Heart right ventricle (tissue), 16 donors: ENCODE results near the gene SPSB3. TPM values are rescaled to one million over a fixed set of nuclear protein-coding genes. Genes with fewer than 3 reads are reported as not detected.

Experiments
- ATAC-seq, 8 donors: fragments of 200-7000 bp; cut with Tn5 transposase; one replicate each; pipeline ENCODE4 v1.9.1; 2020; ENCODE audit warnings: mild to moderate bottlenecking in 8 of 8, moderate library complexity in 8 of 8, moderate number of reproducible peaks in 1 of 8
- DNase-seq, 2 donors: peaks; one replicate each; pipeline ENCODE4 v3.0.0-alpha.2; 2020
- H3K27ac ChIP-seq, 10 donors: fragments of 200-600 bp; sonication (generic) in 2 of 10; one replicate each; pipeline versions ENCODE4 v1.5.0 to v1.8.0; 2020 to 2022; ENCODE audit warnings: mild to moderate bottlenecking in 3 of 10
- H3K27me3 ChIP-seq, 7 donors: fragments of 200-600 bp; one replicate each; pipeline ENCODE4 v1.8.0; 2021 to 2022; ENCODE audit warnings: mild to moderate bottlenecking in 2 of 7
- H3K36me3 ChIP-seq, 9 donors: fragments of 200-600 bp; sonication (generic) in 1 of 9; one replicate each; pipeline versions ENCODE4 v1.5.0 to v1.8.0; 2020 to 2022; ENCODE audit warnings: mild to moderate bottlenecking in 2 of 9
- H3K4me1 ChIP-seq, 9 donors: fragments of 200-600 bp; sonication (generic) in 1 of 9; one replicate each; pipeline versions ENCODE4 v1.5.0 to v1.8.0; 2020 to 2022; ENCODE audit warnings: mild to moderate bottlenecking in 4 of 9
- H3K4me3 ChIP-seq, 10 donors: fragments of 200-600 bp; sonication (generic) in 2 of 10; one replicate each; pipeline versions ENCODE4 v1.5.0 to v1.8.0; 2020 to 2022; ENCODE audit warnings: mild to moderate bottlenecking in 7 of 10, moderate library complexity in 2 of 10
- H3K9me3 ChIP-seq, 11 donors: fragments of 200-600 bp in 10 of 11; sonication (generic) in 2 of 11; one replicate each; pipeline versions ENCODE4 v1.5.0 to v1.8.0; 2013 to 2022; ENCODE audit warnings: mild to moderate bottlenecking in 2 of 11, control low read depth in 1 of 11, moderate library complexity in 1 of 11
- WGBS, 2 donors: extraction: QIAGEN DNeasy Blood & Tissue Kit; methylation state at CpG; one replicate each; pipeline ENCODE4 v1.1.7; 2013; ENCODE audit warnings: inconsistent platforms in 1 of 2; 5-methylcytosine and 5-hydroxymethylcytosine counted together
- intact Hi-C, 10 donors: fragments of 100-400 bp; cut with DNase I; formaldehyde crosslinking; loops; one replicate each; pipeline versions ENCODE4 v1.11.1 to v1.14.2; 2022
- long read RNA-seq, 3 donors: library from polyadenylated mRNA; unstranded; transcript quantifications; one replicate each; pipeline ENCODE4 v2.0.0, GENCODE V29; 2020 to 2021
- polyA plus RNA-seq, 2 donors: library from polyadenylated mRNA; stranded (reverse); fragments of 200-250 nt; gene quantifications; one replicate each; pipeline ENCODE4 v1.2.3, GENCODE V29; 2013
- total RNA-seq, 10 donors: library from RNA; stranded (reverse); fragmentation: NEBNext Ultra II Directional in 3 of 10; extraction: Animal tissue kit (Norgen Biotek cat#: 25700) in 3 of 10; gene quantifications; one replicate each; pipeline versions ENCODE4 v1.2.1 to v1.2.4, GENCODE V29; 2021 to 2023
- TF ChIP-seq, protein P1 (sequence below), 9 donors: fragments of 200-600 bp; sonication (generic) in 2 of 9; IDR thresholded peaks; one replicate each; pipeline versions ENCODE4 v1.5.0 to v1.8.0; 2021 to 2022; ENCODE audit warnings: antibody characterized with exemption in 9 of 9, mild to moderate bottlenecking in 5 of 9, moderate library complexity in 1 of 9
- donor health status: Arrhythmogenic right ventricular cardiomyopathy.
- donor health status: ischemic (EF 13 %, LVEDD 7.1; RV severe dilation, severe dysfunction).
- donor health status: healthy with polysubstance abuse.
- donor health status: DM: no; HTN: yes; CAD: no.
- donor health status: DM: no; HTN: no; CAD: no.
- donor health status: ischemic (EF 25% LVEDD 6.9; RV normal size, moderate dysfunction).
- donor health status: ischemic (EF 25% LVEDD 5.7; RV mildly dilated, moderate dysfunction).
- donor health status: healthy.
- donor health status: DM: yes; HTN: yes; CAD: no.
- donor health status: Ischemic cardiomyopathy.
- donor health status: ischemic (EF 35%, LVEDD 5.7; RV mildly dilated, moderate dysfunction).
- donor health status: nonischemic (EF 11% LVEDD 7.7; RV severe dilation, severe dysfunction).
- donor health status: DM: yes; HTN: yes; CAD: no.
- donor health status: PGD.
- donor health status: ischemic (EF 29% LVEDD 5.4; RV normal size, mild dysfunction).
- donor health status: nonischemic (EF 23%, LVEDD 6.1; RV moderate dilation, normal function).

Gene SPSB3
- total RNA-seq (10 to 100 TPM; 25.1 to 52.4 (median 27.1) TPM), polyA plus RNA-seq (10 to 100 TPM; 52.0 to 97.7 TPM)
- long read RNA-seq, donor 1, transcript SPSB3-202 (5 exons, 1,509 nt), result minor isoform, 8 of 193 reads
- long read RNA-seq, donor 1, transcript SPSB3-209 (6 exons, 1,628 nt), result minor isoform, 16 of 193 reads
- long read RNA-seq, donor 1, transcript SPSB3-201 (6 exons, 1,449 nt), result minor isoform, 26 of 193 reads
- long read RNA-seq, donor 1, transcript SPSB3-208 (7 exons, 1,784 nt), result major isoform, 91 of 193 reads
- long read RNA-seq, donor 1, partial matches to known transcripts, result 16 of 193 reads
- long read RNA-seq, donor 1, other reads (novel, unspliced or antisense), result 32 of 193 reads
- long read RNA-seq, donor 2, transcript SPSB3-208 (7 exons, 1,784 nt), result major isoform, 51 of 128 reads
- long read RNA-seq, donor 2, transcript SPSB3-202 (5 exons, 1,509 nt), result minor isoform, 8 of 128 reads
- long read RNA-seq, donor 2, transcript SPSB3-209 (6 exons, 1,628 nt), result minor isoform, 22 of 128 reads
- long read RNA-seq, donor 2, transcript SPSB3-201 (6 exons, 1,449 nt), result minor isoform, 15 of 128 reads
- long read RNA-seq, donor 2, partial matches to known transcripts, result 6 of 128 reads
- long read RNA-seq, donor 2, other reads (novel, unspliced or antisense), result 22 of 128 reads
- long read RNA-seq, donor 3, transcript SPSB3-209 (6 exons, 1,628 nt), result minor isoform, 34 of 201 reads
- long read RNA-seq, donor 3, transcript SPSB3-204 (5 exons, 1,746 nt), result minor isoform, 9 of 201 reads
- long read RNA-seq, donor 3, transcript SPSB3-201 (6 exons, 1,449 nt), result minor isoform, 22 of 201 reads
- long read RNA-seq, donor 3, transcript SPSB3-208 (7 exons, 1,784 nt), result major isoform, 117 of 201 reads
- long read RNA-seq, donor 3, partial matches to known transcripts, result 4 of 201 reads
- long read RNA-seq, donor 3, other reads (novel, unspliced or antisense), result 9 of 201 reads

DNA sequence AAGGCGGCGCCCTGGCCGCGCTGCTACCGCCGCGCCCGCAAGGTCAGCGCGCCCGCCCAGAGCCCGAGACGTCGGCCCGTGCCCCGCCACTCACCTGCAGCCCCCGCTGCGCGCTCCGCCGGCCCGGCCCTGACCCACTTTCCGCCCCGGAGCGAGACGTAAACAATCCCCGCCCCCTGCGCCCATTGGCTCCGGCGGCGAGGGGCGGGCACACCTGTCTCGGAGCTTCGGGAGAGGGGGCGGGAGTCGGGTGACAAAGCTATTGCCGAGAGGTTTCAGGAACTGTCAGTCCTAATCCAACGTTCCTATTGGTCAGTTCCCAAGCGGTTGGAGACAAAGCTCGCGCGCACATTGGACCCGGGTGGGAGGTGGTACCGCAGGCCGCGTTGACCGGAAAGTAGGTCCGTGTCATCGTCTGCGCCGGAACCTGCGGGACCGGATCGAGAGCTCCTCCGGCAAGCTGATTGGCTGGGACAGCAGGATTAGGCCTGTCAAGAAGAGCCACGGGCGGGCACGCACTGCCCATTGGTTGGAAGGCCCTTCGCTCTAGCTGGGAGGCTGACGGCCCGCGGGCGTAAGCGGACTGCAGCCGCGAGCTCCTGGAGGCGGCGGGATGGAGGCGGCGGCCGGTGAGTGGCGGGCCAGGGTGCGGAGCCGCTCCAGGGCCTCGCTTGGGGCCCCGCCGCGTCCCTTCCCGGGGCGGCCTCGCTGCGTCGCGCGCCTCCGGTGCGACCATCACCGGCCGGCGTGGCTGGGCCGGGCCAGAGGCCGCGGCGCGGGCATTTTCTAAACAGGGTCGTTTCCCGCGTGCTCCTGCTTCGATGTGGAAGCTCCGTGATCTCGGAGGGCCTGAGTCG lies at the start of gene SPSB3, which contains the start of gene NUBP2:
Gene SPSB3 (minus strand): TSS at position 164 of the 857 bp plus-strand sequence. CDS start 1,088 bp downstream, outside the sequence.
Gene NUBP2 (plus strand): TSS at position 553 of the 857 bp plus-strand sequence. CDS start 61 bp downstream, at position 614.
- Histone ChIP-seq H3K27me3 (no peaks in the 10 kb centered on the region), H3K4me1 (peaks cover 16 to 61% (median 34%) of the 10 kb centered on the region in 9 donors), H3K36me3 (peaks cover 0 to 63% (median 9%) of the 10 kb centered on the region in 9 donors), H3K27ac (peak within 1 kb of the TSS; percentile 52 to 92 (median 88)), H3K4me3 (peak within 1 kb of the TSS; percentile 68 to 96 (median 88)), H3K9me3 (no peaks in the 10 kb centered on the region)
- peak; percentile 91 to 98 (median 96) for ATAC-seq
- intact Hi-C loops, result no loop called here
- 0% methylated on average over 100 to 102 of the region's 102 CpGs for WGBS, 2 donors
- TF ChIP-seq, protein P1, sequence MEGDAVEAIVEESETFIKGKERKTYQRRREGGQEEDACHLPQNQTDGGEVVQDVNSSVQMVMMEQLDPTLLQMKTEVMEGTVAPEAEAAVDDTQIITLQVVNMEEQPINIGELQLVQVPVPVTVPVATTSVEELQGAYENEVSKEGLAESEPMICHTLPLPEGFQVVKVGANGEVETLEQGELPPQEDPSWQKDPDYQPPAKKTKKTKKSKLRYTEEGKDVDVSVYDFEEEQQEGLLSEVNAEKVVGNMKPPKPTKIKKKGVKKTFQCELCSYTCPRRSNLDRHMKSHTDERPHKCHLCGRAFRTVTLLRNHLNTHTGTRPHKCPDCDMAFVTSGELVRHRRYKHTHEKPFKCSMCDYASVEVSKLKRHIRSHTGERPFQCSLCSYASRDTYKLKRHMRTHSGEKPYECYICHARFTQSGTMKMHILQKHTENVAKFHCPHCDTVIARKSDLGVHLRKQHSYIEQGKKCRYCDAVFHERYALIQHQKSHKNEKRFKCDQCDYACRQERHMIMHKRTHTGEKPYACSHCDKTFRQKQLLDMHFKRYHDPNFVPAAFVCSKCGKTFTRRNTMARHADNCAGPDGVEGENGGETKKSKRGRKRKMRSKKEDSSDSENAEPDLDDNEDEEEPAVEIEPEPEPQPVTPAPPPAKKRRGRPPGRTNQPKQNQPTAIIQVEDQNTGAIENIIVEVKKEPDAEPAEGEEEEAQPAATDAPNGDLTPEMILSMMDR (IDR thresholded peaks at IDR 0.05), result no peak
- peak; percentile 99 to 100 for DNase-seq

DNA sequence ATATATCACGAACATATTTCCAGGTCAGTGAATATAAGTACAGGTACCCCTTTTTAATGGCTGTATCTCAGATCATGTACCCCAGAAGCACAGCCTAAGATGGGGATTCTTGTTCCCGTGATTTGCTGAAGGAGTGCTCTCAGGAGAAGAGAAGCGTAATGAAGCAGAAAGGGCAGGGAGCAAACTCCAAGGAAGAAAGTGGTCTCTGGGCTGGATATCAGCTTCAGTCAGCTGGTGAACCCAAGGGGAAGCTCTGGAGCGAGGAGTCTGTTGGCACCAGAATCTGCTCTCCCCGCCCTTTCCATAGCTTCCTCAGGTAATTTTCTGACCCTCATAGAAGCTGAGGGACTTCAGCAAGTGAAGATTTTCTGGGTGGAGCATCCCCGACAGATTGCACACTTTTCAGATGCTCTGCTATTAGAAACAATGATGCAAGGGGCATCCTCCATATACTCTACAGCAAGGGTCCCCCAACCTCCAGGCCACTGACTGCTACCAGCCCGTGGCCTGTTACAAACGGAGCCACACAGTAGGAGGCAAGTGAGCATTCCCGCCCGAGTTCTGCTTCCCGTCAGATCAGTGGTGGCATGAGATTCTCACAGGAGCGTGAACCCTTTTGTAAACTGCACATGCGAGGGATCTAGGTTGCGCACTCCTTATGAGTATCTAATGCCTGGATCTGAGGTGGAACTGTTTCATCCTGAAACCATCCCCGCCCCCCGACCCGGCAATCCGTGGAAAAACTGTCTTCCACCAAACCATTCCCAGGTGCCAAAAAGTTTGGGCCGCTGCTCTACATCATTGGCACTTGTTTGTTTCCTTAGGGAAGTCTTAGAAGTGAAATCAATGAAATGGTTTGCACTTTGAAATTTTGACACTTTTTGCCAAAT lies 49.1 kb upstream of the SPSB3 start:
- intact Hi-C loops, result no loop called here
- no peak overlapping the region for H3K27ac ChIP-seq
- no peaks in the 10 kb centered on the region for H3K27me3 ChIP-seq
- DNase-seq (no peak), ATAC-seq (no peak)
- WGBS, 2 donors, result 79 to 88% methylated on average over 19 of the region's 19 CpGs
- H3K4me3 ChIP-seq, result no peak overlapping the region
- peaks cover 3 to 33% (median 29%) of the 10 kb centered on the region in 9 donors for H3K4me1 ChIP-seq
- H3K9me3 ChIP-seq, result no peaks in the 10 kb centered on the region
- TF ChIP-seq, protein P1 (IDR thresholded peaks at IDR 0.05), result no peak
- H3K36me3 ChIP-seq, result peaks cover 0 to 32% (median 0%) of the 10 kb centered on the region in 9 donors

- DNase-seq, result no peak
- 34 to 40% methylated on average over 3 of the region's 3 CpGs for WGBS, 2 donors
- no peaks in the 10 kb centered on the region for H3K9me3 ChIP-seq
- TF ChIP-seq, protein P1 (IDR thresholded peaks at IDR 0.05), result no peak
- ATAC-seq, result no peak
- H3K27me3 ChIP-seq, result no peaks in the 10 kb centered on the region
- no peak overlapping the region for H3K27ac ChIP-seq
- intact Hi-C loops, result no loop called here
- H3K4me1 ChIP-seq, result peaks cover 6 to 40% (median 37%) of the 10 kb centered on the region in 9 donors
- peaks cover 0 to 32% (median 0%) of the 10 kb centered on the region in 9 donors for H3K36me3 ChIP-seq
- H3K4me3 ChIP-seq, result no peak overlapping the region
Observed at GRCh38 chr16:1830213-1830612, 47.8 kb upstream of the SPSB3 start.
